HTR-8/SVneo (cell line): ENCODE measurements around the gene HIGD1C.
"Not testable (repeated sequence)": the region's sequence is repeated elsewhere in the genome, so short reads cannot be mapped to it uniquely, and the experiment has no call there.

Experiments
- DNase-seq: peaks from one replicate; pipeline ENCODE4 v3.0.0; 2011; ENCODE audit warnings: low spot score, mixed read lengths; ENCODE audit not compliant: insufficient read length
- FAIRE-seq: peaks from 2 replicates; lab custom pipeline; 2011; peaks lifted over from hg19 to GRCh38; lab: Jason Lieb, UNC

The HIGD1C gene

DNA sequence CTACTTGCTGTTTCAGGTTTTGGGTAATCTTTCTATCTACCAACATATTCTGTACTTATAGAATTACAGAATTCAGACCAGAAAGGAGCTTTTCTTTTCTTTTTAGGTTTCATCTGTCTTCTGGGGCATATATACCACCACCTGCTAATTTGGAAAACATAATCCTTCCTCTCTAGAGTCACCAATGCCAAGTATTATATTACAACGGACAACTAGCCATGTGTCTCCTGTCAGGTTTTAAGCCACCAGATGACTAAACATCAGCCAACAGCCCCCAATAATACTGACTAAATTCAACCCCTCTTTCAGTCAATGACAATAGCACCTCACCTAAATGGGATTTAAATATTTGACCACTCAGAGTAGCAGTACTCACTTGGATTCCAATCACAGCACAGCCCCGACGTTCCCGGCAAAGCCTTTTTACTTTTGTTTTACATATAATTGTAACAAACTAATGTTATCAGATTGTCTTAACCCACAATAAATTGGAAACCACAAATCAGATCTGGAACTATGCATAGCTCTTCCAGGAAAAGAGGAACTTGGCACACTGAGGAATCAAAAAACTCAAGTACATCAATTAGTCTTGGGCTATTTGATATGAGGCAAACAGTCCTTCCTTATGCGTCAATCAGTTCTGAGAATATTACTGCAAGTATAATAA lies 60.4 kb downstream of the HIGD1C start:
- DNase-seq, result no peak
- FAIRE-seq, result no peak

DNA sequence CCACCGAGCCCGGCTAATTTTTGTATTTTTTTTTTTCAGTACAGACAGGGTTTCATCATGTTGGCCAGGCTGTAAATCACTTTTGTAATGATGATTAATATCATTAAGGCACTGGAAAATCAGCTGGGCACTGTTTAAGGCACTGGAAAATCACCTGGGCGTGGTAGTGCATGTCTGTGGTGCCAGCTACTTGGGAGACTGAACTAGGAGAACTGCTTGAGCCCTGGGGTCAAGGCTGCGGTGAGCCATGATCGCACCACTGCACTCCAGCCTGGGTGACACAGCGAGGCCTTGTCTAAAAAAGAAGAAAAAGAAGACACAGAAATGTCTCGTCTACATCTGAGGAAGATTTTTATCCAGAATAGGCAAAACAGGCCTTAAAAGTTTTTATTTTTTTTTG lies 61.1 kb downstream of the HIGD1C start:
- DNase-seq, result no peak
- FAIRE-seq, result no peak

DNA sequence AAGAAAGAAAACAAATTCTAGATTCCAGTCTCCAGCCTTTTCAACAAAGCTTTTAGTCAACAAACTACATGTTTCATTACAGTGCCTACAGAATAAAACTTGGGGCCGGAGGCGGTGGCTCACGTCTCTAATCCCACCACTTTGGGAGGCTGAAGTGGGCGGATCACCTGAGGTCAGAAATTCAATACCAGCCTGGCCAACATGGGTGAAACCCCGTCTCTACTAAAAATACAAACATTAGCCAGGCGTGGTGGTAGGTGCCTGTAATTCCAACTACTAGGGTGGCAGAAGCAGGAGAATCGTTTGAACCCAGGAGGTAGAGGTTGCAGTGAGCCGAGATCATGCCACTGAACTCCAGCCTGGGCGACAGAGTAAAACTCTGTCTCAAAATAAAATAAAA lies 62.1 kb downstream of the HIGD1C start:
- not testable (repeated sequence) for FAIRE-seq

DNA sequence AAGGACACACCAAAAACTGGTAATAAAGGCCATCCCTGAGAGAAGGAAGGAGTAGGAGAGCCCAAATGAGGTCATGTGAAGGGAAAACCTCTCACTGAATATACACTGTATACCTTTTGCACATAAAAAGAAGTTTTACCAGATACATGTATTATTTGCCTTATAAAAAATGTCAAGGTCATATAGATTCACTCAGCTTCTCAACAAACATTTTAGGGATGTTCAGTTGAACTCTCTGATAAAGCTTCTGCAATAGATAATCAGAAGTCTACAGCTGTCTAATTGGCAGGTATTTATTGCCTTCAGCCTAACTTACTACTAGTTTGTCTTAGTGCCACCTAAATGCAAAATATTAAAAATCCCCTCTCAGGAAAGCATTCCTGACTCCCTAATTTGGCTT lies 65.1 kb downstream of the HIGD1C start:
- FAIRE-seq (no peak), DNase-seq (no peak)

More for the DNA sequence above, 62.1 kb downstream of the HIGD1C start:
- not testable (repeated sequence) for DNase-seq

- no peak for DNase-seq
- no peak for FAIRE-seq
Observed at GRCh38 chr12:51018956-51019355, 66.6 kb downstream of the HIGD1C start.

- FAIRE-seq (no peak), DNase-seq (no peak)
Observed at GRCh38 chr12:51019927-51020326, 67.6 kb downstream of the HIGD1C start.
